Thoracic aorta (tissue), 2 donors: ENCODE results near the gene APOD. TPM values are rescaled to one million over a fixed set of nuclear protein-coding genes. Genes with fewer than 3 reads are reported as not detected.

Source experiments
- ATAC-seq: fragments of 150-250 bp; one replicate; pipeline ENCODE4 v1.8.0; 2017; ENCODE audit warnings: low read depth; ENCODE audit not compliant: insufficient number of reproducible peaks, low FRiP score
- DNase-seq: peaks from one replicate; pipeline ENCODE4 v3.0.0-alpha.2; 2020; ENCODE audit warnings: low spot score
- H3K27ac ChIP-seq, 2 donors: fragments of 200-600 bp; sonication (generic); 1 replicate in 1 of 2; 2 replicates in 1 of 2; pipeline ENCODE4 v1.5.1; 2016; ENCODE audit warnings: mild to moderate bottlenecking in 2 of 2, moderate library complexity in 2 of 2
- H3K27me3 ChIP-seq: fragments of 200-600 bp; sonication (generic); replicated peaks from 2 replicates; pipeline ENCODE4 v1.6.0; 2016; ENCODE audit warnings: mild to moderate bottlenecking; ENCODE audit not compliant: insufficient read depth
- H3K36me3 ChIP-seq: fragments of 200-600 bp; sonication (generic); one replicate; pipeline ENCODE4 v1.5.1; 2016
- H3K4me1 ChIP-seq, 2 donors: fragments of 200-600 bp; sonication (generic); 1 replicate in 1 of 2; 2 replicates in 1 of 2; pipeline versions ENCODE4 v1.5.1 to v1.6.0; 2016; ENCODE audit warnings: low read depth in 2 of 2, mild to moderate bottlenecking in 1 of 2; ENCODE audit not compliant: control insufficient read depth in 1 of 2
- H3K4me3 ChIP-seq: fragments of 200-600 bp; sonication (generic); 2 replicates; pipeline ENCODE4 v1.5.1; 2016; ENCODE audit warnings: mild to moderate bottlenecking
- H3K9me3 ChIP-seq: fragments of 200-600 bp; sonication (generic); 2 replicates; pipeline ENCODE4 v1.5.1; 2016
- CTCF ChIP-seq: fragments of 200-600 bp; sonication (generic); IDR thresholded peaks from one replicate; pipeline ENCODE4 v1.5.1; 2019; ENCODE audit warnings: antibody characterized with exemption
- total RNA-seq, 2 donors: library from RNA; depleted of rRNA; stranded (reverse); fragments of >200 nt; gene quantifications; one replicate each; pipeline versions ENCODE4 v1.1.0 to v1.2.3, GENCODE V29; 2016

APOD gene
- total RNA-seq, 2 donors from 2014 or later = 135 to 153 TPM

- Histone ChIP-seq H3K9me3 (no peaks in the 10 kb centered on the region), H3K4me1 (peaks cover 6 to 18% of the 10 kb centered on the region in 2 donors), H3K27me3 (no peaks in the 10 kb centered on the region), H3K36me3 (no peaks in the 10 kb centered on the region), H3K27ac (no peak overlapping the region), H3K4me3 (no peak overlapping the region)
- no peak for ATAC-seq
- no peak for DNase-seq
- TF ChIP-seq CTCF = no peak
These were observed 33.7 kb downstream of the APOD start for GRCh38 chr3:195549931-195550519.

- ATAC-seq = no peak
- no peak for TF ChIP-seq CTCF
- H3K4me3 ChIP-seq = no peak overlapping the region
- H3K27me3 ChIP-seq = no peaks in the 10 kb centered on the region
- no peak overlapping the region for H3K27ac ChIP-seq
- no peaks in the 10 kb centered on the region for H3K36me3 ChIP-seq
- peaks cover 15 to 28% of the 10 kb centered on the region in 2 donors for H3K4me1 ChIP-seq
- DNase-seq = no peak
- H3K9me3 ChIP-seq = no peaks in the 10 kb centered on the region
These were observed 34.8 kb downstream of the APOD start for GRCh38 chr3:195548987-195549386.

GRCh38 chr3:195548501-195548900 is 35.2 kb downstream of the APOD start:
- TF ChIP-seq CTCF = no peak
- Histone ChIP-seq H3K27me3 (no peaks in the 10 kb centered on the region), H3K4me3 (no peak overlapping the region), H3K27ac (no peak overlapping the region), H3K36me3 (no peaks in the 10 kb centered on the region), H3K4me1 (peaks cover 16 to 33% of the 10 kb centered on the region in 2 donors), H3K9me3 (no peaks in the 10 kb centered on the region)
- ATAC-seq (no peak), DNase-seq (no peak)

- TF ChIP-seq CTCF = no peak
- no peaks in the 10 kb centered on the region for H3K27me3 ChIP-seq
- H3K4me3 ChIP-seq = no peak overlapping the region
- ATAC-seq (no peak), DNase-seq (no peak)
- H3K9me3 ChIP-seq = no peaks in the 10 kb centered on the region
- H3K4me1 ChIP-seq = peaks cover 16 to 33% of the 10 kb centered on the region in 2 donors
- no peaks in the 10 kb centered on the region for H3K36me3 ChIP-seq
- H3K27ac ChIP-seq = no peak overlapping the region
These were observed 35.7 kb downstream of the APOD start for GRCh38 chr3:195548006-195548405.

- H3K27me3 ChIP-seq = no peaks in the 10 kb centered on the region
- H3K36me3 ChIP-seq = no peaks in the 10 kb centered on the region
- TF ChIP-seq CTCF = no peak
- DNase-seq = peak; percentile 65
- no peaks in the 10 kb centered on the region for H3K9me3 ChIP-seq
- H3K27ac ChIP-seq = peak overlapping the region; percentile 75 to 81
- peak; percentile 77 for ATAC-seq
- peak overlapping the region; percentile 53 for H3K4me3 ChIP-seq
- H3K4me1 ChIP-seq = peaks cover 23 to 40% of the 10 kb centered on the region in 2 donors
These were observed 37.6 kb downstream of the APOD start for GRCh38 chr3:195546130-195546560.
